MM.1S (cell line): ENCODE measurements around the gene RHOA.

Experiments used
- CTCF ChIP-seq: fragments of 300-600 bp; sonication (generic); IDR thresholded peaks from 2 replicates; pipeline ENCODE4 v1.5.1; 2016; ENCODE audit warnings: antibody characterized with exemption, low read length, mixed read lengths
- EZH2phosphoT487 ChIP-seq: fragments of 300-600 bp; sonication (generic); IDR thresholded peaks from 2 replicates; pipeline ENCODE4 v1.6.1; 2018; ENCODE audit warnings: antibody characterized with exemption, low read length

GRCh38 chr3:49460188-49460890 is 48.6 kb upstream of the RHOA start:
- TF ChIP-seq CTCF (no peak), EZH2phosphoT487 (no peak)
